ENCODE results near the gene CHRM4. TPM values are rescaled to one million over a fixed set of nuclear protein-coding genes. Genes with fewer than 3 reads are reported as not detected.

CHRM4 gene
- total and polyA plus RNA-seq, 2 of the 13 experiments (the other 11 are each of a cell fraction or from before 2014, with no cell fraction given): 0.13 to 0.21 TPM

DNA sequence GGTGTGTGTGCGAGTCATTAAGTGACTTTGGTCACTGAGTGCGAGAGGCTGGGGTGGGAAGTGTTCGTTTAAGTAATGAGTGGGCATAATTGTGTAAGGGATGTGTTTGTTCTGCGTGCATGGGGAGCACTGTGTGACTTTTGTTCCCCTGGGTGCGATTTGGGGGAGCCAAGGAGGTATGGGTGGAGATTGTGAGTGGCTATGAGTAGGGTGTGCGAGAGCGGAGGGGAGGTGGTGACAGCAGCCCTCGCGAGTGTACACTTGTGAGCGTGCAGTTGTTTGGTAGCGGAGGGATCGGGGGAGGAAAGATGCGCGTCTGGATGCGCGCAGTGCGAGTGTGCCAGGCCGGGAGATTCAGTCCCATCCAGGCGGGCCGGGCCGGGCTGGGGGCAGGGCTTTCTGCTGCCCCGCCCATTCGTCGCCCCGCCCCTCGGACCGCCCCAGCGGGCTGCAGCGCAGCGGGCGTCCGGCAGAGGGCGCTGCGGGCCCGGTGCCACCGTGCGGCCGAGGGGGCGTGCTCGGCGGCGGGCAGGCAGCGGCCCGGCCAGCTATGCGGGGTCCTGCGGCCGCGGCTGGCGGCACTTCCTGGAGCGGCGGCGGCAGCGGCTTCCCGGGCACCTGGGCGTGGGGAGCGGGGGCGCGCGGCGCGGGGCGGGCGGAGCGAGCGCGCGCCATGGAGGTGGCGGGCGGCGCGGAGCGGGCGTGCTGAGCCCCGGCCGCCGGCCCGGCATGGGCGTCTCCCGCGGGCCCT is 44.5 kb downstream of the CHRM4 start, which contains the start of gene DGKZ (continued):
- TF ChIP-seq, protein P1, sequence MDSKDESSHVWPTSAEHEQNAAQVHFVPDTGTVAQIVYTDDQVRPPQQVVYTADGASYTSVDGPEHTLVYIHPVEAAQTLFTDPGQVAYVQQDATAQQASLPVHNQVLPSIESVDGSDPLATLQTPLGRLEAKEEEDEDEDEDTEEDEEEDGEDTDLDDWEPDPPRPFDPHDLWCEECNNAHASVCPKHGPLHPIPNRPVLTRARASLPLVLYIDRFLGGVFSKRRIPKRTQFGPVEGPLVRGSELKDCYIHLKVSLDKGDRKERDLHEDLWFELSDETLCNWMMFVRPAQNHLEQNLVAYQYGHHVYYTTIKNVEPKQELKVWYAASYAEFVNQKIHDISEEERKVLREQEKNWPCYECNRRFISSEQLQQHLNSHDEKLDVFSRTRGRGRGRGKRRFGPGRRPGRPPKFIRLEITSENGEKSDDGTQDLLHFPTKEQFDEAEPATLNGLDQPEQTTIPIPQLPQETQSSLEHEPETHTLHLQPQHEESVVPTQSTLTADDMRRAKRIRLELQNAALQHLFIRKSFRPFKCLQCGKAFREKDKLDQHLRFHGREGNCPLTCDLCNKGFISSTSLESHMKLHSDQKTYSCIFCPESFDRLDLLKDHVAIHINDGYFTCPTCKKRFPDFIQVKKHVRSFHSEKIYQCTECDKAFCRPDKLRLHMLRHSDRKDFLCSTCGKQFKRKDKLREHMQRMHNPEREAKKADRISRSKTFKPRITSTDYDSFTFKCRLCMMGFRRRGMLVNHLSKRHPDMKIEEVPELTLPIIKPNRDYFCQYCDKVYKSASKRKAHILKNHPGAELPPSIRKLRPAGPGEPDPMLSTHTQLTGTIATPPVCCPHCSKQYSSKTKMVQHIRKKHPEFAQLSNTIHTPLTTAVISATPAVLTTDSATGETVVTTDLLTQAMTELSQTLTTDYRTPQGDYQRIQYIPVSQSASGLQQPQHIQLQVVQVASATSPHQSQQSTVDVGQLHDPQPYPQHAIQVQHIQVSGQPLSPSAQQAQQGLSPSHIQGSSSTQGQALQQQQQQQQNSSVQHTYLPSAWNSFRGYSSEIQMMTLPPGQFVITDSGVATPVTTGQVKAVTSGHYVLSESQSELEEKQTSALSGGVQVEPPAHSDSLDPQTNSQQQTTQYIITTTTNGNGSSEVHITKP (CRISPR knock-in tag; IDR thresholded peaks at IDR 0.05; ENCODE audit: low read depth): no peak
- TF ChIP-seq ZNF335 (CRISPR knock-in tag; IDR thresholded peaks at IDR 0.05) (peak; percentile 97), RNF2 (conservative IDR thresholded peaks at IDR 0.05; ENCODE audit: low read depth) (no peak), MBD4 (IDR thresholded peaks at IDR 0.05; ENCODE audit: borderline replicate concordance, low read length) (no peak), JUNB (CRISPR knock-in tag; IDR thresholded peaks at IDR 0.05; ENCODE audit: borderline replicate concordance) (no peak), ZNF331 (CRISPR knock-in tag; IDR thresholded peaks at IDR 0.05) (no peak), TCF12 (IDR thresholded peaks at IDR 0.05) (no peak), TCF12 (CRISPR knock-in tag; IDR thresholded peaks at IDR 0.05) (no peak), ZFP82 (CRISPR knock-in tag; IDR thresholded peaks at IDR 0.05; ENCODE audit: borderline replicate concordance) (no peak; the same call in 1 of the 2 replicates), RXRB (CRISPR knock-in tag; IDR thresholded peaks at IDR 0.05; ENCODE audit: borderline replicate concordance) (no peak), GATAD2A (CRISPR knock-in tag; IDR thresholded peaks at IDR 0.05) (no peak), YEATS4 (CRISPR knock-in tag; IDR thresholded peaks at IDR 0.05; ENCODE audit: borderline replicate concordance) (peak; percentile 38; the same call in 1 of the 2 replicates), RORA (CRISPR knock-in tag; IDR thresholded peaks at IDR 0.05) (no peak), ZNF333 (CRISPR knock-in tag; IDR thresholded peaks at IDR 0.05; ENCODE audit: borderline replicate concordance) (no peak), MEIS2 (CRISPR knock-in tag; IDR thresholded peaks at IDR 0.05) (0 out of 2 replicates have a peak, but pooled peaks have one; percentile 36), ZBTB7B (CRISPR knock-in tag; IDR thresholded peaks at IDR 0.05) (no peak)
- TF ChIP-seq, protein P2, sequence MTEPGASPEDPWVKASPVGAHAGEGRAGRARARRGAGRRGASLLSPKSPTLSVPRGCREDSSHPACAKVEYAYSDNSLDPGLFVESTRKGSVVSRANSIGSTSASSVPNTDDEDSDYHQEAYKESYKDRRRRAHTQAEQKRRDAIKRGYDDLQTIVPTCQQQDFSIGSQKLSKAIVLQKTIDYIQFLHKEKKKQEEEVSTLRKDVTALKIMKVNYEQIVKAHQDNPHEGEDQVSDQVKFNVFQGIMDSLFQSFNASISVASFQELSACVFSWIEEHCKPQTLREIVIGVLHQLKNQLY (CRISPR knock-in tag; IDR thresholded peaks at IDR 0.05): no peak
- TF ChIP-seq, protein P3, sequence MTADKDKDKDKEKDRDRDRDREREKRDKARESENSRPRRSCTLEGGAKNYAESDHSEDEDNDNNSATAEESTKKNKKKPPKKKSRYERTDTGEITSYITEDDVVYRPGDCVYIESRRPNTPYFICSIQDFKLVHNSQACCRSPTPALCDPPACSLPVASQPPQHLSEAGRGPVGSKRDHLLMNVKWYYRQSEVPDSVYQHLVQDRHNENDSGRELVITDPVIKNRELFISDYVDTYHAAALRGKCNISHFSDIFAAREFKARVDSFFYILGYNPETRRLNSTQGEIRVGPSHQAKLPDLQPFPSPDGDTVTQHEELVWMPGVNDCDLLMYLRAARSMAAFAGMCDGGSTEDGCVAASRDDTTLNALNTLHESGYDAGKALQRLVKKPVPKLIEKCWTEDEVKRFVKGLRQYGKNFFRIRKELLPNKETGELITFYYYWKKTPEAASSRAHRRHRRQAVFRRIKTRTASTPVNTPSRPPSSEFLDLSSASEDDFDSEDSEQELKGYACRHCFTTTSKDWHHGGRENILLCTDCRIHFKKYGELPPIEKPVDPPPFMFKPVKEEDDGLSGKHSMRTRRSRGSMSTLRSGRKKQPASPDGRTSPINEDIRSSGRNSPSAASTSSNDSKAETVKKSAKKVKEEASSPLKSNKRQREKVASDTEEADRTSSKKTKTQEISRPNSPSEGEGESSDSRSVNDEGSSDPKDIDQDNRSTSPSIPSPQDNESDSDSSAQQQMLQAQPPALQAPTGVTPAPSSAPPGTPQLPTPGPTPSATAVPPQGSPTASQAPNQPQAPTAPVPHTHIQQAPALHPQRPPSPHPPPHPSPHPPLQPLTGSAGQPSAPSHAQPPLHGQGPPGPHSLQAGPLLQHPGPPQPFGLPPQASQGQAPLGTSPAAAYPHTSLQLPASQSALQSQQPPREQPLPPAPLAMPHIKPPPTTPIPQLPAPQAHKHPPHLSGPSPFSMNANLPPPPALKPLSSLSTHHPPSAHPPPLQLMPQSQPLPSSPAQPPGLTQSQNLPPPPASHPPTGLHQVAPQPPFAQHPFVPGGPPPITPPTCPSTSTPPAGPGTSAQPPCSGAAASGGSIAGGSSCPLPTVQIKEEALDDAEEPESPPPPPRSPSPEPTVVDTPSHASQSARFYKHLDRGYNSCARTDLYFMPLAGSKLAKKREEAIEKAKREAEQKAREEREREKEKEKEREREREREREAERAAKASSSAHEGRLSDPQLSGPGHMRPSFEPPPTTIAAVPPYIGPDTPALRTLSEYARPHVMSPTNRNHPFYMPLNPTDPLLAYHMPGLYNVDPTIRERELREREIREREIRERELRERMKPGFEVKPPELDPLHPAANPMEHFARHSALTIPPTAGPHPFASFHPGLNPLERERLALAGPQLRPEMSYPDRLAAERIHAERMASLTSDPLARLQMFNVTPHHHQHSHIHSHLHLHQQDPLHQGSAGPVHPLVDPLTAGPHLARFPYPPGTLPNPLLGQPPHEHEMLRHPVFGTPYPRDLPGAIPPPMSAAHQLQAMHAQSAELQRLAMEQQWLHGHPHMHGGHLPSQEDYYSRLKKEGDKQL (CRISPR knock-in tag; IDR thresholded peaks at IDR 0.05; ENCODE audit: low read depth): no peak
- TF ChIP-seq, protein P4, sequence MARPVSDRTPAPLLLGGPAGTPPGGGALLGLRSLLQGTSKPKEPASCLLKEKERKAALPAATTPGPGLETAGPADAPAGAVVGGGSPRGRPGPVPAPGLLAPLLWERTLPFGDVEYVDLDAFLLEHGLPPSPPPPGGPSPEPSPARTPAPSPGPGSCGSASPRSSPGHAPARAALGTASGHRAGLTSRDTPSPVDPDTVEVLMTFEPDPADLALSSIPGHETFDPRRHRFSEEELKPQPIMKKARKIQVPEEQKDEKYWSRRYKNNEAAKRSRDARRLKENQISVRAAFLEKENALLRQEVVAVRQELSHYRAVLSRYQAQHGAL (CRISPR knock-in tag; IDR thresholded peaks at IDR 0.05; ENCODE audit: not compliant biosample characterization): no peak
